WERI-Rb-1 (cell line): Measurements from ENCODE around the gene GPR68.

ENCODE experiments used
- DNase-seq: peaks from one replicate; pipeline ENCODE4 v3.0.0-alpha.2; 2020
- H3K27ac ChIP-seq: fragments of 250-450 bp; sonication (Bioruptor Pico); 2 replicates; pipeline ENCODE4 v1.5.1; 2020; ENCODE audit warnings: mild to moderate bottlenecking, moderate library complexity
- H3K27me3 ChIP-seq: fragments of 250-450 bp; sonication (Bioruptor Pico); 2 replicates; pipeline ENCODE4 v1.5.1; 2021; ENCODE audit warnings: mild to moderate bottlenecking, low read depth, moderate library complexity; ENCODE audit not compliant: insufficient read depth, severe bottlenecking
- H3K36me3 ChIP-seq: fragments of 250-450 bp; sonication (Bioruptor Pico); 2 replicates; pipeline ENCODE4 v1.5.1; 2020; ENCODE audit warnings: mild to moderate bottlenecking, moderate library complexity
- H3K4me3 ChIP-seq: 2 replicates; pipeline ENCODE4 v1.5.1; 2011; ENCODE audit warnings: low read depth, mild to moderate bottlenecking, control low read depth, low read length
- H3K9me3 ChIP-seq: fragments of 250-450 bp; sonication (Bioruptor Pico); 2 replicates; pipeline ENCODE4 v1.5.1; 2021; ENCODE audit warnings: mild to moderate bottlenecking, moderate library complexity; ENCODE audit not compliant: severe bottlenecking
- TF ChIP-seq, protein P1 (sequence below): IDR thresholded peaks from 2 replicates; pipeline ENCODE4 v1.5.1; 2011; ENCODE audit warnings: low read depth, mild to moderate bottlenecking, control low read depth, inconsistent platforms, low read length

Gene GPR68

DNA sequence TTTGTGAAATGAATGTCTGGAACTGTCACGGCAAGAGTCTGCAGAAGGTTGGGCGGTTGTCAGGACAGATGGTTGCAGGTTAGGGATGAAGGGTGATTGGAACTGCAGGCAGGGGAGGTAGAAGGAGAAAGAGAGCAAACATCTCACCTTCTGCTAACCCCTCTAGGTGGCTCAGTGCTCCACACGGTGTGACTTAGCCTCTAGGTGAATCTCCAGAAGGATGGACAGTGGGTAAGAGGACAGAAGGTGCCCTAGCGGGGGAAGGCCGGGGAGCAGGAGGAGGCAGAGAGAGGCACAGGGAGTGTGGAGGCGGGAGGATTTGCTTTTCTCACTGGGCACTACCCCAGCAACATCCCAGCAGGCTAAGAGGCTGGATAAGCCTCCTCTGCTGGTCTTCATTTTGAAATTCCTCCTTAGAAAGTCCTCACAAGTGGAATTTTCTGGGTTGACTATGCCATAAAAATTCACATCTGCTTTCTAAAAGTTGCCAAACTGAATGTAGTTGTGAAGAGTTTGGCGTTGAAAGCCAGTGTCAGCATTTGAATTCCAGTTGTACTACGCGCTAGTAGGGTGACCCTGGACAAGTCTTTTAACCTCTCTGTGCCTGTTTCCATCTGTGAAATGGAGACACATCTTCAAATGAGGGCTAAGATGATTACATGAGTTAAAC is 10.7 kb upstream of the GPR68 start:
- TF ChIP-seq, protein P1, sequence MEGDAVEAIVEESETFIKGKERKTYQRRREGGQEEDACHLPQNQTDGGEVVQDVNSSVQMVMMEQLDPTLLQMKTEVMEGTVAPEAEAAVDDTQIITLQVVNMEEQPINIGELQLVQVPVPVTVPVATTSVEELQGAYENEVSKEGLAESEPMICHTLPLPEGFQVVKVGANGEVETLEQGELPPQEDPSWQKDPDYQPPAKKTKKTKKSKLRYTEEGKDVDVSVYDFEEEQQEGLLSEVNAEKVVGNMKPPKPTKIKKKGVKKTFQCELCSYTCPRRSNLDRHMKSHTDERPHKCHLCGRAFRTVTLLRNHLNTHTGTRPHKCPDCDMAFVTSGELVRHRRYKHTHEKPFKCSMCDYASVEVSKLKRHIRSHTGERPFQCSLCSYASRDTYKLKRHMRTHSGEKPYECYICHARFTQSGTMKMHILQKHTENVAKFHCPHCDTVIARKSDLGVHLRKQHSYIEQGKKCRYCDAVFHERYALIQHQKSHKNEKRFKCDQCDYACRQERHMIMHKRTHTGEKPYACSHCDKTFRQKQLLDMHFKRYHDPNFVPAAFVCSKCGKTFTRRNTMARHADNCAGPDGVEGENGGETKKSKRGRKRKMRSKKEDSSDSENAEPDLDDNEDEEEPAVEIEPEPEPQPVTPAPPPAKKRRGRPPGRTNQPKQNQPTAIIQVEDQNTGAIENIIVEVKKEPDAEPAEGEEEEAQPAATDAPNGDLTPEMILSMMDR: peak; percentile 57
- H3K27ac ChIP-seq: no peak overlapping the region
- no peaks in the 10 kb centered on the region for H3K36me3 ChIP-seq
- DNase-seq: peak; percentile 64
- no peaks in the 10 kb centered on the region for H3K9me3 ChIP-seq
- no peaks in the 10 kb centered on the region for H3K27me3 ChIP-seq
- H3K4me3 ChIP-seq: no peak overlapping the region

DNA sequence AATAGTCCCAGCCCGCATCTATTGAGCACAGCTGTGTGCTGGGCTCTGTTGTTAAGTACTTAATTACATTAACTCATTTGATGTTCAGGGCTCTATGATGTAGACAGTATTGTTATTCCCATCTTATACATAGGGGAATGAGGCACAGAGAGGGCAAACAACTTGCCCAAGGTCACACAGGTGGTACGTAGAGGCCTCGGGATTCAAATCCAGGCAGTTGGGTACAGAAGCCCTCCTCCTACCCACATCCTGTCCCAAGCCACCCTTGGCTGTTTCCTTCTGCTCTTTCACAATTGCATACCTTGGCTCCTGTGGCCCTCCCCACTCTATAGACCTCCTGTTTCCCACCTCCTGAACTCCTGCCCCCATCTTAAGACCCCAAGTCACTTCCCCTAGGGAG is 10.0 kb upstream of the GPR68 start:
- no peaks in the 10 kb centered on the region for H3K36me3 ChIP-seq
- no peaks in the 10 kb centered on the region for H3K9me3 ChIP-seq
- H3K27ac ChIP-seq: no peak overlapping the region
- no peaks in the 10 kb centered on the region for H3K27me3 ChIP-seq
- TF ChIP-seq, protein P1: no peak
- H3K4me3 ChIP-seq: no peak overlapping the region
- DNase-seq: no peak

DNA sequence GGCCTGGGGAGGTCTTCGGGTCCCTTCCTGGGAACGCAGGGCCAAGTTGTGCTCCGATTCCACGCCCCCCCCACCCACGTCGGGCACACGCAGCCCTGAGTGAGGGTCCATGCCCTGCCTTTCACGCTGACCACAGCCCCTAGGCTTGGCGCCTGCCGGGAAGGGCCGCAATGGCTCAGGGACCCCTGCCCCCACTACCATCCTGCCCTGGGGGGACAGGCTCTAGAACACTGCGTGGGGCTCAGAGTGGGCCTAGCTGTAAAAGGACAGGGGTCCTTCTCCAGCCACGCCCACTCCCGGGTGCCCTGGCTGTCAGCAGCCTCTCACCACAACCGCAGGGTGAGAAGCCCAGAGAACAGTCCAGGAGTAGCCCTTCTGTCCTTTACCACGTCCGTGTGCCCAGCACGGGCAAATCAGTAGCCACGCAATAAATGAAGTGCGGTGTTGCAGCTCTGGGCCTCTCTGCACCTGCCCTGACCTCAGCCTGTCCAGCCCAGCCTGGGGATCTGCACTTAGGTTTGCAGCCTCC is 9.4 kb upstream of the GPR68 start:
- H3K27ac ChIP-seq: peak overlapping the region; percentile 58
- DNase-seq: peak; percentile 36
- H3K9me3 ChIP-seq: no peaks in the 10 kb centered on the region
- H3K36me3 ChIP-seq: no peaks in the 10 kb centered on the region
- no peaks in the 10 kb centered on the region for H3K27me3 ChIP-seq
- peak overlapping the region; percentile 54 for H3K4me3 ChIP-seq
- TF ChIP-seq, protein P1: no peak

DNA sequence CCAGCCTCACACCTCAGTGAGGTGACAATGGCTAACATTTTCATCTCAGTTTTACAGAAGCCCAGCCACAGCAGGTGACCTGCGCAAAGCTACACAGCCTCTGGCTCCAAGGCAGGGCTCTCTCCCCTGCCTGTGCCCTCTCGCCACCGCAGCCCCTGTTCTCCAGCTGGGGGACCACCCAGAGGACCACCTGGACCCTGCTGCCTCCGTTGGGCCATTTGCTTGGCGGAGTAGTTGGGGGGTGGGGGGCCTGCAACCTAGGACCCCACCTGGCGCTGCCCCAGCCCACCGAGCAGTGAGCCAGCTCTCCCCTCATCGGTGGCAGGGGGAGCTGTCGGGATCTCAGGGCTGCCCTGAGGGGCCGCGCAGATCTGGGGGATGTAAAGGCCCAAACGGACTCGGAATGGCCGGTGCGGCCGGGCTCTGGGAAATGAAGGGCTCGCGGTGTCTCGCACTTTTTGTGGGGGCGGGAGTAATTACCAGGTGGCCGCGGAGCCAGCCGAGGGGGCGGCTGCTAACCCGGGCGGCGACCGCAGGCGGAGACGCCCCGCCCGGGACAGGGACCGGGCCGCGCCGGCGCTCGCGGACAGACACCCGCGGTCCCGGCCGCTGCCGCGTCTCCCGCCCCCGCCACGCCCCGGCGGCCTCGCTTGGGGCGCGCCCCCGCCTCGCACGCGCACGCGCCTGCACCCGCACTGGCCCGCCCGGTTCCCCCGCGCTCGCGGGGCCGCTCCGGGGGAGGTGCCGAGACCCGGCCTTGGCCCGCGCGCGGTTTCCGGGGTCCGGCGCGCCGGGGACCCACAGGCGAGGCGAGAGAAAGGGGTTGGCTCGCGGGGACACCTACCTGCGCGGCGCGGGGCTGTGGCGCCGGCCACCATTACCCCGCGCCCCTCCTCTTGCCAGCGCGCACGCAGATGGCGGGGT is 8.6 kb upstream of the GPR68 start:
- DNase-seq: peak; percentile 40
- Histone ChIP-seq H3K4me3 (peak overlapping the region; percentile 64), H3K36me3 (no peaks in the 10 kb centered on the region), H3K27ac (peak overlapping the region; percentile 58), H3K27me3 (no peaks in the 10 kb centered on the region), H3K9me3 (no peaks in the 10 kb centered on the region)
- TF ChIP-seq, protein P1: peak; percentile 25; the same call in 1 of the 2 replicates

DNA sequence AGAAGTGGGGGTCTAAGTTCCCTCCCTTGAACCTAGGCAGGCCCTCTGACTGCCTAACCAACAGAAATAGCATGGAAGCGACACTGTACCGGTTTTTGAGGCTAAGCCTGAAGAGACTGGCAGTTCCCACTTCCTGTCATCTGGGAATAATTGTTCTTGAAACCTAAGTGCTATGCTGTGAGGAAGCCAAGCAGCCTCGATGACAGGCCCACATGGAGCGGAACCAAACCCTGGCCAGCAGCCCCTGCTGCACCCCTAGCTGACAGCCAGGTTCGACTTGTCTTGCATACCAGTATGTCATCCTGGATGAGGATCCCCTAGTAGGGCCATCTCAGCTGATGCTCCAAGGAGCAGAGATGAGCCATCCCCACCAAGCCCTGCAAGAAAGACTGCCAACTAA is 6.4 kb upstream of the GPR68 start:
- TF ChIP-seq, protein P1: no peak
- no peak overlapping the region for H3K27ac ChIP-seq
- peaks cover 7% of the 10 kb centered on the region for H3K9me3 ChIP-seq
- no peaks in the 10 kb centered on the region for H3K27me3 ChIP-seq
- DNase-seq: no peak
- H3K36me3 ChIP-seq: no peaks in the 10 kb centered on the region
- no peak overlapping the region for H3K4me3 ChIP-seq
